ENCODE measurements around the gene SLC25A18.
"Not testable (repeated sequence)": the region's sequence is repeated elsewhere in the genome, so short reads cannot be mapped to it uniquely, and the experiment has no call there.

Gene SLC25A18, protein sequence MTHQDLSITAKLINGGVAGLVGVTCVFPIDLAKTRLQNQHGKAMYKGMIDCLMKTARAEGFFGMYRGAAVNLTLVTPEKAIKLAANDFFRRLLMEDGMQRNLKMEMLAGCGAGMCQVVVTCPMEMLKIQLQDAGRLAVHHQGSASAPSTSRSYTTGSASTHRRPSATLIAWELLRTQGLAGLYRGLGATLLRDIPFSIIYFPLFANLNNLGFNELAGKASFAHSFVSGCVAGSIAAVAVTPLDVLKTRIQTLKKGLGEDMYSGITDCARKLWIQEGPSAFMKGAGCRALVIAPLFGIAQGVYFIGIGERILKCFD

DNA sequence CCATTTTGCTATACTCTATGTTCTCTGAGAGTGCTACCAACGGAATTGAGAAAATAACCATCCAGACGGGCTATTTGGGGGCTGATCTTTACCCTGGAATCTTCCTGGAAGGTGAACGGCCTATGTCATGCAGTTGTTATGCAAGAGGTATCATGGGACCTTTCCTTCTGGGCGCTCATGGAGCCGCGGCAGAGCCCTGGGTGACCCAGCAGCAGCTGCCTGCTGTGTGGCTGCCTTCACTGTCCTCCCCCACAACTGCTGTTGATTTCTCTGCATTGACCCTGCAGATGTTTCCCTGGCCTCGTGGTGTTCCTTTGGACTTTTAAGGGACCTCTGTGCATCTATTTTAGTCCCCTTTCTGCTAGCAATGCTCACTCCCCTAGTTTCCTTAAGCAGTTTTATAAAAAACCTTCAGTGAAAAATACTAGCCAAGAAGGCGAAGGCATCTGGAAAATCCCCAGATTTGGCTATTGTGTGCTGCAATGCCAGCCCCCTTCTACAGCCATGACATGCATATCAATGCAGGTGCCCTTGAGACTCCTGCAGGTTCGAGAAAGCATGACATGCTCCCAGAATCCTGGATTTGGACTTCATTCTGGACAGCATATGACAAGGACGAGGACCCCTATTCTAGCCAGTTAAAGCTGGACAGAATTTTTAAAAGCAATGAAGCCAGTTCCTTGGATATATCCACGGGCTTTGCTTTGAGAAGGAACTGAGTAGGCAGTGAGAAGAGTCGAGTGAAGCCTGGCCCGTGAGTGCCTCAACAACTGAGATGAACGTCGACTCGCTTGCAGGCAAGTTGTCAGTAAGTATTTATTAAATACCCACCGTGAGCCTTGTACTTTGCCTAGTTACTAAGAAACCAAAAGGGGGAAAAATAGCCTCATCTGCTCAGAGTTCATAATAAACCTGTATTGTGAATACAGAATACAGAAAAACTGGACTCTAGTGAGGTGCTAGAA, at the start of gene SLC25A18:
SLC25A18 (plus strand) TSS at position 593 of the 965 bp plus-strand sequence. CDS start 16,447 bp downstream, outside the sequence.
- peak; percentile 51 to 62 for DNase-seq

- no peak for DNase-seq
Measured at GRCh38 chr22:17513612-17514011, 49.7 kb upstream of the SLC25A18 start.

GRCh38 chr22:17514084-17514483, 49.2 kb upstream of the SLC25A18 start:
- no peak for DNase-seq

GRCh38 chr22:17518406-17518805, 44.9 kb upstream of the SLC25A18 start:
- DNase-seq = no peak

DNA sequence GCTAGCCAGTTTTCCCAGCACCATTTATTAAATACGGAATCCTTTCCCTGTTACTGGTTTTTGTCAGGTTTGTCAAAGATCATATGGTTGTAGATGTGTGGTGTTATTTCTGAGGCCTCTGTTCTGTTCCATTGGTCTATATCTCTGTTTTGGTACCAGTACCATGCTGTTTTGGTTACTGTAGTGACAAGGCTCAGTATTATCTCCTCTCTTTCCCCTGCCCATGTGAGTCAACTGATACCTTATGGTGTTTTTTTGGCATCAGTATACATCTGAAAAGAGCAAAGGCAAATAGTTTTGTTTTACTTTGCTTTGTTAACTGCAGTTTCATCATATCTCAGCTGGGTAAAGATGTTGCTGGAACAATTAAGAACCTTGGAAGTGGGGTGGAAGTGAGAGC, 41.3 kb upstream of the SLC25A18 start:
- not testable (repeated sequence) for DNase-seq

GRCh38 chr22:17523925-17524324, 39.4 kb upstream of the SLC25A18 start:
- no peak for DNase-seq

- DNase-seq = peak; percentile 36 to 40
Measured at GRCh38 chr22:17536269-17536668, 27.0 kb upstream of the SLC25A18 start.

DNA sequence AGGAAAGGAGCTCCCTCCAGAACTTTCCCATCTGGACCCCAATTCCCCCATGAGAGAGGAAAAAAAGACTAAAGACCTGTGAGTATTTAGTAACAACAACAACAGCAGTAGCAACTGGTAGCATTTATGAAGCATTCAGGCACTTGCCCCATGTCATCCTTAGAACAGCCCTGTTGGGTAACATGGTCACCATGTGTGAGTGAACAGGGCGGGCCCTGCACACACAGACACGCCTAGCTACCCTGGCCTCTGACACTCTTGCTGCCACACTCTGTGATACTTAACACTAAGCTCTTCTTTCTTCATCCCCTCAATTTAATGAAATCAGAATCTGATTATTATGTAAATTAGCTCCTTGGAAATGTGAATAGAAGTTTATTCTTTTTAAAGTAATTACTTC, 26.1 kb upstream of the SLC25A18 start:
- DNase-seq = no peak

DNA sequence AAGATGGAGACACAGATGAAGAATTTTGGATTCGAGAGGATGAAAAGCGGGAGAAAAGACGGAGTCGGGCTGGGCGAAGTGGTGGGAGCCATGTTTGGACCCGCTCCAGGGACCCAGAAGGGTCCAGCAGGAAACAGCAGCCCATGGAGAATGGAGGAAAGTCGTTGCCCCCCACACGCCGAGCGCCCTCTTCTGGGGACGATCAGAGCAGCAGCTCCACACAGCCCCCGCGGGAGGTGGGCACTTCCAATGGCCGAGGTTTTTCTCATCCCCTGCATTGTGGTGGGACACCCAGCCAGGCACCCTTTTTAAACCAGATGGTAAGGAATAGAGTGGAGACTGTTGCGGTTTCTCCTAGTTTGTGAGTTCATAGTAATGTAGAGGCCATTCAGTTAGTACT, 22.8 kb upstream of the SLC25A18 start:
- no peak for DNase-seq

GRCh38 chr22:17541476-17541875, 21.8 kb upstream of the SLC25A18 start:
- no peak for DNase-seq

- no peak for DNase-seq
Measured at GRCh38 chr22:17542452-17542851, 20.8 kb upstream of the SLC25A18 start.

DNA sequence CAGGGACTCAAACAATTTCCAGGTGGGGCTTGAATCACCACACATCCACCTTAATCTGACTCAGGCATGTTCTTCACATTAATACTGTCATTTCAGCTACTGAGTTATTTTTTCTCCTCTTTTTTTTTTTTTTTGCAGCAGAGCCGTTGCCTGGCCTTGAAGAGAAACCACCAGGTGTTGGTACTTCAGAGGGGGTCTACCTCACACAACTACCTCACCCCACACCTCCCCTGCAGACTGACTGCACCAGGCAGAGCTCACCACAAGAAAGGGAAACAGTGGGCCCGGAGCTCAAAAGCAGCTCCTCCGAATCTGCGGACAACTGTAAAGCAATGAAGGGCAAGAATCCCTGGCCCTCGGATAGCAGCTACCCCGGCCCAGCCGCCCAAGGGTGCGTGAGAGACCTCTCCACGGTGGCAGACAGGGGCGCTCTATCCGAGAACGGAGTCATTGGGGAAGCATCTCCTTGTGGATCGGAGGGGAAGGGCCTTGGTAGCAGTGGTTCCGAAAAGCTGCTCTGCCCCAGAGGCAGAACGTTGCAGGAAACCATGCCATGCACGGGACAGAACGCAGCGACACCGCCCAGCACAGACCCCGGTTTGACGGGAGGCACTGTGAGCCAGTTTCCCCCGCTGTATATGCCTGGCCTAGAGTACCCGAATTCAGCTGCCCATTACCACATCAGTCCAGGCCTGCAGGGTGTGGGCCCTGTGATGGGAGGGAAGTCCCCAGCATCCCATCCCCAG, 15.1 kb upstream of the SLC25A18 start:
- no peak for DNase-seq

DNA sequence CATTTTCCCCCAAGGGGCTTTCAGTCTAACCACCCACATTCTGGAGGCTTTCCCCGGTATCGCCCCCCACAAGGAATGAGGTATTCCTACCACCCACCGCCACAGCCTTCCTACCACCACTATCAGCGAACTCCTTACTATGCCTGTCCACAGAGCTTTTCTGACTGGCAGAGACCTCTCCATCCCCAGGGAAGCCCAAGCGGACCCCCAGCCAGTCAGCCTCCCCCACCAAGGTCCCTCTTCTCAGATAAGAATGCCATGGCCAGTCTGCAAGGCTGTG, 14.6 kb upstream of the SLC25A18 start:
- no peak for DNase-seq

DNA sequence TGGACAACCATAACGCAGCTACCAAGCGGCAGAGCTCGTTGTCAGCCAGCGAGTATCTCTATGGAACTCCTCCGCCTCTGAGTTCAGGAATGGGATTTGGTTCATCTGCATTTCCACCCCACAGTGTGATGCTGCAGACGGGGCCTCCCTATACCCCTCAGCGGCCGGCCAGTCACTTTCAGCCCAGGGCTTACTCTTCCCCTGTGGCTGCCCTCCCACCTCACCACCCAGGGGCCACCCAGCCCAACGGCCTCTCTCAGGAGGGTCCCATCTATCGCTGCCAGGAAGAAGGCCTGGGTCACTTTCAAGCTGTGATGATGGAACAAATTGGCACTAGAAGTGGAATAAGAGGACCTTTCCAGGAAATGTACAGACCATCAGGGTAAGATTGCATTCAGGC, 14.1 kb upstream of the SLC25A18 start:
- no peak for DNase-seq

GRCh38 chr22:17549655-17550054, 13.6 kb upstream of the SLC25A18 start:
- no peak for DNase-seq

- no peak for DNase-seq
Measured at GRCh38 chr22:17552737-17553136, 10.6 kb upstream of the SLC25A18 start.

DNA sequence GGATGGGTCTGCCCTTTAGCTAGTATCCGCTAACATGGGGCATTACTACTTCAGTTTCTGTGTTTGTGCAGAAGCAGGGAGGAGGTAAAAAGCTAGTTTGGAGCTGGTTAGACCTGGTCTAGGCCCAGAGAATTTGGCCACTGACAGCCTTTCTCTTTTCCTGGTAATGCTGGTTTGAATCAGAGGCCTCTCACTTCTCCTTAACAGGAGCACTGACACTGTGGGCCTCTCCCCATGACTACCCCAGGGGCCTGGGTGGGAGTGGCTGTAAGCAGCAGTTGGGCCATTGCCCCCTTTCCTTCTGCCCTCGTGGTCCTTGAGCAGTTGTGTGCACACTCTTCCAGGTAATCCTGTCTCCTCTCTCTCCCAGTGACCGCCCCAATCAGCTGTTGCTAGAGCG, 8.5 kb upstream of the SLC25A18 start:
- no peak for DNase-seq

GRCh38 chr22:17559188-17559587, 4.1 kb upstream of the SLC25A18 start:
- no peak for DNase-seq

GRCh38 chr22:17563936-17564391, 666 bp downstream of the SLC25A18 start:
- peak; percentile 66 for DNase-seq

DNA sequence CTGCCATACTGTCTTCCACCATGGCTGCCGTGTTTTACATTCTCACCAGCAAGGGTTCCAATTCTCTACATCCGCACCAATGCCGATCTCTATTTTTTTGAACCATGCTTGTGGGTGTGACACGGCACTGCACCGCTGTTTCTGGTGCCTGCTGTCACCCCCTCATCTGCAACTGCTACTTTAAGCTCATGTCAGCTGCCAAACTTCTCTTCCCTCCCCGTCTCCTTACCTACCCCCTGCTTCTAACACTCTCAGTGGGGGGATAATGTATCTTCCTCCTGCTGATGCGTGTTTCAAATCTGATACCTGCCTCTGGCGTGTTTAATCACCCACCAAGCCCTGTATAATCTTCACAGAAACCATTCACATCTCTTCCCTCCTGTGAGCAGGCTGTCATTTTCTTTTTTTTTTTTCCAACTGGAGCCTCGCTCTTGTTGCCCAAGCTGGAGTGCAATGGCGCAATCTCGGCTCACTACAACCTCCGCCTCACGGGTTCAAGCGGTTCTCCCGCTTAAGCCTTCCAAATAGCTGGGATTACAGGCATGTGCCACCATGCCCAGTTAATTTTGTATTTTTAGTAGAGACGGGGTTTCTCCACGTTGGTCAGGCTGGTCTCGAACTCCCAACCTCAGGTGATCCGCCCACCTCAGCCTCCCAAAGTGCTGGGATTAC, 2.9 kb downstream of the SLC25A18 start:
- not testable (repeated sequence) for DNase-seq

DNA sequence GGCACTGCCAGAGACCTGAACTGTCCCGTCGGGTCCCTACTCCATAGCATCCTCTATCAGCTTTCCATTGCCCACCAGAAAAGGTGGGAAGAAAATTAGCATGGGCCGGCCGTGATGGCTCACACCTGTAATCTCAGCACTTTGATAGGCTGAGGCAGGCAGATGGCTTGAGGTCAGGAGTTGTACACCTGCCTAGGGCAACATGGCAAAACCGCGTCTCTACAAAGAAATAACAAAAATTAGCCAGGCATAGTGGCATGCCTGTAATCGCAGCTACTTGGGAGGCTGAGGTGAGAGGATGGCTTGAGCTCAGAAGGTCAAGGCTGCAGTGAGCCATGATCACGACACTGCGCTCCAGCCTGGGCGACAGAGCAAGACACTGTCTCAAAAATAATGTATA, 3.5 kb downstream of the SLC25A18 start:
- DNase-seq = no peak

GRCh38 chr22:17569971-17570511, 6.7 kb downstream of the SLC25A18 start:
- DNase-seq = peak; percentile 34 to 44
